Measurements from ENCODE around the gene TTC7B. TPM values are rescaled to one million over a fixed set of nuclear protein-coding genes. Genes with fewer than 3 reads are reported as not detected.
"Not testable (repeated sequence)": the region's sequence is repeated elsewhere in the genome, so short reads cannot be mapped to it uniquely, and the experiment has no call there.

The TTC7B gene
- total RNA-seq, 2 experiments from 2014 or later, result 5.6 to 7.8 TPM

DNA sequence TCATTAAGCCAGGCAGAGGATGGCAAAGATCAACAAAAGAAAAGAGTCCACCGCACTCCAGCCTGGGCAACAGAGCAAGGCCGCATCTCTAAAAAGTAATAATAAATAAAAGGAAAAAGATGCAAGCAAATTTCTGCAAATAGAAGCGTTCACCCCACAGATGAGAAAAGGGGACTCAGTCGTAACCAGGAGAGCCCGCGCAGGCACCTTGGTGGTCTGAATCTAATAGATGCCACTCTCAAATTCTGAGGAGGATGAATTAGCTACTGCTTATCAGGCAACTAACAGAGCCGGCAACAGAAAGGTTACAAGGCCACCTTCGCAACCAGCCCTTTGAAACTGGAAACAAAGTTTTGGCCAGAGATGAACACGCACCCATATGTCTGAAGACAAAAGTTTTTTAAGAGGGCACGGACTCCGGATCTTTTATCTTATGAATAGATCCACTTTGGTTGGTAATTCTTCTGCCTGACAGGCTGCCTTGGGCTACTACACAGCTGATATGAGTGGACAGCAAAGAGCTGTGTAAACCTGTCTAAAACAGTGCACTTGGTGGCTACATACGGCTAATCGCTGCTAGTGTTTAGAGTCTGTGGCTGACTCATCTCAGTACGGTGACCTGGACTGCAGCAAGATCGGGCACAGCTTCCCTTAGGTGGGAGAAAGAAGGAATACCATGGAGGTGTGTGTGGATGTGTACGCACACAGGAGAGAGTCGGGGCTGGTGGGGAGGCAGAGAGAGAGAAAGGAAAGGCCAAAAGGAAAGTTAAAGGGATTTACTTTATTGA lies 32.9 kb upstream of the TTC7B start:
- Mint-ChIP-seq H3K27ac (no peak overlapping the region), H3K4me3 (no peak overlapping the region), H3K4me1 (ENCODE audit: low read depth) (no peaks in the 10 kb centered on the region), H3K9me3 (no peaks in the 10 kb centered on the region), H3K27me3 (no peaks in the 10 kb centered on the region), H3K36me3 (ENCODE audit: low read depth) (no peaks in the 10 kb centered on the region)
- ATAC-seq (no peak), DNase-seq (no peak)
- intact Hi-C loops (cut with micrococcal nuclease), result no loop called here
- ChIA-PET POLR2A (no interaction called here), CTCF (interaction anchor here (1.5 to 2.2 kb wide), 4 partner anchors 54 to 324 kb away, joined by 3 to 7 read pairs (median 6); no protein-coding TSS in a partner anchor)
- TF ChIP-seq, protein P1, sequence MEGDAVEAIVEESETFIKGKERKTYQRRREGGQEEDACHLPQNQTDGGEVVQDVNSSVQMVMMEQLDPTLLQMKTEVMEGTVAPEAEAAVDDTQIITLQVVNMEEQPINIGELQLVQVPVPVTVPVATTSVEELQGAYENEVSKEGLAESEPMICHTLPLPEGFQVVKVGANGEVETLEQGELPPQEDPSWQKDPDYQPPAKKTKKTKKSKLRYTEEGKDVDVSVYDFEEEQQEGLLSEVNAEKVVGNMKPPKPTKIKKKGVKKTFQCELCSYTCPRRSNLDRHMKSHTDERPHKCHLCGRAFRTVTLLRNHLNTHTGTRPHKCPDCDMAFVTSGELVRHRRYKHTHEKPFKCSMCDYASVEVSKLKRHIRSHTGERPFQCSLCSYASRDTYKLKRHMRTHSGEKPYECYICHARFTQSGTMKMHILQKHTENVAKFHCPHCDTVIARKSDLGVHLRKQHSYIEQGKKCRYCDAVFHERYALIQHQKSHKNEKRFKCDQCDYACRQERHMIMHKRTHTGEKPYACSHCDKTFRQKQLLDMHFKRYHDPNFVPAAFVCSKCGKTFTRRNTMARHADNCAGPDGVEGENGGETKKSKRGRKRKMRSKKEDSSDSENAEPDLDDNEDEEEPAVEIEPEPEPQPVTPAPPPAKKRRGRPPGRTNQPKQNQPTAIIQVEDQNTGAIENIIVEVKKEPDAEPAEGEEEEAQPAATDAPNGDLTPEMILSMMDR (IDR thresholded peaks at IDR 0.05), result no peak

DNA sequence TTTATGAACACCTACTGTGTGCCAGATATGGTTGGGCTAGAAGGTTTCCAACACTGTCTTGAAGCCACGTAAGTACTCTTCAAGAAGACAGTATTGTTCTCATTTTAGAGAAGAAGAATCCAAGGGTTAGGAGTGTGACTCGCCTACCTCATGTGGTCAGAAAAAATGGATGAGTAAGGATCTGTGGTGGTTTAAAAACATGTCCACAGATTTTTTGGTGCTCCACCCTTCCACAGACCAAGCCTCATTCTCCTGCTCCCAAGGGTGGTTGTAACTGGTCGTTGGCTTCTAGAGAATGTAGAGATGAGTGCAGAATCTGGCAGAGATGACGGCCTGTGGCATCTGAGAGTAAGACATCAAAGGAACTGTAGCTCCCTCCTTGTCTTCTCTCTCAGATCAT lies 30.3 kb upstream of the TTC7B start:
- intact Hi-C loops (cut with micrococcal nuclease), result no loop called here
- POLR2A ChIA-PET, result interaction anchor here (0.6 kb wide), 1 partner anchor 240 kb away, joined by 3 read pairs; no protein-coding TSS in a partner anchor
- no peak overlapping the region for H3K27ac Mint-ChIP-seq
- DNase-seq, result no peak
- TF ChIP-seq, protein P1 (IDR thresholded peaks at IDR 0.05), result no peak
- no peaks in the 10 kb centered on the region for H3K9me3 Mint-ChIP-seq
- H3K36me3 Mint-ChIP-seq (ENCODE audit: low read depth), result no peaks in the 10 kb centered on the region
- CTCF ChIA-PET, result interaction anchor here (0.8 kb wide), 1 partner anchor 15 kb away, joined by 3 read pairs; no protein-coding TSS in a partner anchor
- peaks cover 5% of the 10 kb centered on the region for H3K4me1 Mint-ChIP-seq (ENCODE audit: low read depth)
- ATAC-seq, result no peak
- H3K27me3 Mint-ChIP-seq, result no peaks in the 10 kb centered on the region
- no peak overlapping the region for H3K4me3 Mint-ChIP-seq

DNA sequence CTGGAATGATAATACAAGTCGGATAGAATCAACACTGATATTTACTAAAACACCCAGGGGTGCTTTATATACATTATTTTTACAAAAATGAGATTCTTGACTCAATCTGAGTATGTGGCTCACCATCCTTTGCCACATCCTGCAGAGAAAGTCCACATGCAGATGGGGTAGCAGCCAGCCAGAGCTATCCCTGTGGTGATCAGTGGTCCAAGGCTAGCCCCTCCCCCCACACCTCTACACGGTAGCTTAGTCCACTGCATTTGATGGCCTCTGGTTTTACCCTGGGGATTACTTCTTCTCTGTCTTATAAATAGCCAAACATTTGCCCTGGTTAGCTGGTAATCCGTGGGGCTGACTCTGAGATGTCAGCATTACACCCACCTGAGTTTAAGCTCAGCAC lies 28.1 kb upstream of the TTC7B start:
- DNase-seq (no peak), ATAC-seq (no peak)
- no peaks in the 10 kb centered on the region for H3K9me3 Mint-ChIP-seq
- intact Hi-C loops (cut with micrococcal nuclease), result no loop called here
- no peaks in the 10 kb centered on the region for H3K27me3 Mint-ChIP-seq
- TF ChIP-seq, protein P1 (IDR thresholded peaks at IDR 0.05), result no peak
- no peaks in the 10 kb centered on the region for H3K36me3 Mint-ChIP-seq (ENCODE audit: low read depth)
- H3K4me1 Mint-ChIP-seq (ENCODE audit: low read depth), result peaks cover 5% of the 10 kb centered on the region
- H3K4me3 Mint-ChIP-seq, result no peak overlapping the region
- ChIA-PET CTCF (no interaction called here), POLR2A (no interaction called here)
- H3K27ac Mint-ChIP-seq, result no peak overlapping the region

DNA sequence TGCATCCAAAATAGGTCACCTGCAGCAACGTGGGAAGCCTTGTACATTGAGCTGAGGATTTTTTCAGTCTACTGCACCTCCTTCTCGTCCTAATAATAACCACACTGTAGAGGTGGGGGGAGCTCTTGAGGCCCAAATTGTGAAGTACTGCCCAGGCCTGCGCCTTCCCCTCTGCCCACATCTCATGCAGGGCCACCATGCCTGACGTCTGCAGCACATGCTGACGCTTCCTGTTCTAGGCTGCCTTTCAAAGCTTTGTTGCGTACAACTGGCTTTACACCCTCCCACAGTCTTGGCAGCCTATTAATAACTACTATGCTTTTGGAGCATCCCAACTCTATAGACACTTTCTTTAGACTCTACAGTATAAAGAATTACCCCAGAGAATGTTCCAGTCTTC lies 26.5 kb upstream of the TTC7B start:
- H3K4me3 Mint-ChIP-seq, result no peak overlapping the region
- TF ChIP-seq, protein P1 (IDR thresholded peaks at IDR 0.05), result no peak
- DNase-seq (peak; percentile 8), ATAC-seq (peak; percentile 60)
- peaks cover 3% of the 10 kb centered on the region for H3K27me3 Mint-ChIP-seq
- H3K9me3 Mint-ChIP-seq, result no peaks in the 10 kb centered on the region
- intact Hi-C loops (cut with micrococcal nuclease), result no loop called here
- CTCF ChIA-PET, result no interaction called here
- POLR2A ChIA-PET, result no interaction called here
- H3K4me1 Mint-ChIP-seq (ENCODE audit: low read depth), result peaks cover 5% of the 10 kb centered on the region
- H3K27ac Mint-ChIP-seq, result no peak overlapping the region
- H3K36me3 Mint-ChIP-seq (ENCODE audit: low read depth), result no peaks in the 10 kb centered on the region

DNA sequence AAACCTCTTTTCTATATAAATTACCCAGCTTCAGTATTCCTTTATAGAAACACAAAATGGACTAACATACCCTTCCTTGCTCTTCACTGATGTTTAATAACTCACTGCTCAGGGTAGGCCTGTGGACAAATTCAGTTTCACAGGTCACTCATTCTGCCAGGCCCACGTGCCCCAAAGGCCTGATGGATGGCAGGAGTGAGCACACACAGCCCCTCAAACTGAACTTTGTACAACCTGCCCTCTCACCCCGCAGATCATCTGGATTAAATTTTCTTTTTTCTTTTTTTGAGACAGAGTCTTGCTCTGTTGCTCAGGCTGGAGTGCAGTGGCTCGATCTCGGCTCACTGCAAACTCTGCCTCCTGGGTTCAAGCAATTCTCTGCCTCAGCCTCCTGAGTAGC lies 24.4 kb upstream of the TTC7B start:
- CTCF ChIA-PET; H3K27ac Mint-ChIP-seq; H3K9me3 Mint-ChIP-seq; DNase-seq; H3K36me3 Mint-ChIP-seq (ENCODE audit: low read depth); intact Hi-C loops (cut with micrococcal nuclease); H3K4me3 Mint-ChIP-seq; H3K27me3 Mint-ChIP-seq; ATAC-seq: not testable (repeated sequence)
- POLR2A ChIA-PET, result interaction anchor here (0.6 kb wide), 1 partner anchor 295 kb away, joined by 3 read pairs; no protein-coding TSS in a partner anchor
- peaks cover 15% of the 10 kb centered on the region for H3K4me1 Mint-ChIP-seq (ENCODE audit: low read depth)

Measured in activated CD8-positive, alpha-beta T cell treated with anti-CD3 and anti-CD28 coated beads for 36 hours (primary cell).